HFFc6 (cell line): ENCODE results near the gene THSD7B. TPM values are rescaled to one million over a fixed set of nuclear protein-coding genes. Genes with fewer than 3 reads are reported as not detected.
A peak's percentile ranks its signal among the peaks of the same experiment; 100 is the strongest.

Source experiments
- DNase-seq: peaks from one replicate; pipeline ENCODE4 v3.0.0-alpha.2; 2018
- H3K27ac Mint-ChIP-seq: 2 replicates; pipeline ENCODE4 v1.8.0; 2020; ENCODE audit warnings: mild to moderate bottlenecking, mixed read lengths
- H3K27me3 Mint-ChIP-seq: 2 replicates; pipeline ENCODE4 v1.8.0; 2021; ENCODE audit warnings: mild to moderate bottlenecking, moderate library complexity, mixed read lengths; ENCODE audit not compliant: insufficient read depth
- H3K36me3 Mint-ChIP-seq: 2 replicates; pipeline ENCODE4 v1.8.0; 2021; ENCODE audit warnings: low read depth, mixed read lengths
- H3K4me1 Mint-ChIP-seq: 2 replicates; pipeline ENCODE4 v1.8.0; 2020; ENCODE audit warnings: low read depth, mixed read lengths
- H3K4me3 Mint-ChIP-seq: 2 replicates; pipeline ENCODE4 v1.8.0; 2020; ENCODE audit warnings: mild to moderate bottlenecking, moderate library complexity, mixed read lengths
- H3K9me3 Mint-ChIP-seq: 2 replicates; pipeline ENCODE4 v1.8.0; 2020; ENCODE audit warnings: mild to moderate bottlenecking, mixed read lengths
- CTCF ChIP-seq: fragments of 200-600 bp; sonication (generic); IDR thresholded peaks from 2 replicates; pipeline ENCODE4 v1.5.0; 2021; ENCODE audit warnings: antibody characterized with exemption, mild to moderate bottlenecking
- total RNA-seq, 6 experiments: library from RNA; stranded (reverse); fragmentation: NEBNext Ultra II Directional; extraction: Animal tissue kit (Norgen Biotek cat#: 25700); gene quantifications; 2 replicates in 1 of 6; 3 replicates in 5 of 6; pipeline ENCODE4 v1.2.3, GENCODE V29; 2021

The THSD7B gene
- total RNA-seq, 6 experiments from 2014 or later = 0.10 to 0.25 (median 0.22) TPM; not detected in 2

GRCh38 chr2:137115795-137116089 is 350.4 kb downstream of the THSD7B start:
- H3K27ac Mint-ChIP-seq = peak overlapping the region; percentile 67; the same call in 1 of the 2 replicates
- peak overlapping the region; percentile 23 for H3K4me3 Mint-ChIP-seq
- DNase-seq = no peak
- H3K9me3 Mint-ChIP-seq = no peaks in the 10 kb centered on the region
- H3K4me1 Mint-ChIP-seq = peaks cover 52% of the 10 kb centered on the region
- no peaks in the 10 kb centered on the region for H3K36me3 Mint-ChIP-seq
- no peak for TF ChIP-seq CTCF
- H3K27me3 Mint-ChIP-seq = no peaks in the 10 kb centered on the region

- H3K27ac Mint-ChIP-seq = peak overlapping the region; percentile 23; the same call in 1 of the 2 replicates
- H3K4me1 Mint-ChIP-seq = peaks cover 58% of the 10 kb centered on the region
- no peaks in the 10 kb centered on the region for H3K36me3 Mint-ChIP-seq
- DNase-seq = peak; percentile 15
- no peaks in the 10 kb centered on the region for H3K27me3 Mint-ChIP-seq
- H3K9me3 Mint-ChIP-seq = no peaks in the 10 kb centered on the region
- TF ChIP-seq CTCF = no peak
- H3K4me3 Mint-ChIP-seq = peak overlapping the region; percentile 9; the same call in 1 of the 2 replicates
Observed at GRCh38 chr2:137117385-137117784, 352.0 kb downstream of the THSD7B start.

- Mint-ChIP-seq H3K36me3 (no peaks in the 10 kb centered on the region), H3K27ac (0 out of 2 replicates have a peak overlapping the region, but pooled peaks have one; percentile 23), H3K27me3 (no peaks in the 10 kb centered on the region), H3K4me3 (no peak overlapping the region; the same call in 1 of the 2 replicates), H3K4me1 (peaks cover 66% of the 10 kb centered on the region), H3K9me3 (no peaks in the 10 kb centered on the region)
- no peak for TF ChIP-seq CTCF
- DNase-seq = peak; percentile 32
Observed at GRCh38 chr2:137118140-137118539, 352.8 kb downstream of the THSD7B start.

GRCh38 chr2:137123226-137123625 is 357.9 kb downstream of the THSD7B start:
- DNase-seq = peak; percentile 70
- Mint-ChIP-seq H3K36me3 (no peaks in the 10 kb centered on the region), H3K4me3 (no peak overlapping the region; the same call in none of the 2 replicates), H3K27ac (peak overlapping the region; percentile 77), H3K4me1 (peaks cover 35% of the 10 kb centered on the region), H3K9me3 (no peaks in the 10 kb centered on the region), H3K27me3 (no peaks in the 10 kb centered on the region; the same call in 1 of the 2 replicates)
- TF ChIP-seq CTCF = no peak

- peak overlapping the region; percentile 7; the same call in 1 of the 2 replicates for H3K4me3 Mint-ChIP-seq
- H3K27ac Mint-ChIP-seq = no peak overlapping the region
- no peak for TF ChIP-seq CTCF
- H3K27me3 Mint-ChIP-seq = no peaks in the 10 kb centered on the region
- peaks cover 10% of the 10 kb centered on the region; the same call in 1 of the 2 replicates for H3K4me1 Mint-ChIP-seq
- DNase-seq = no peak
- 0 out of 2 replicates have a peak, but pooled peaks cover 5% of the 10 kb centered on the region for H3K36me3 Mint-ChIP-seq
- H3K9me3 Mint-ChIP-seq = no peaks in the 10 kb centered on the region
Observed at GRCh38 chr2:137133225-137133624, 367.9 kb downstream of the THSD7B start.
